Metanephros (tissue), 2 donors: ENCODE results near the gene EIF4E. TPM values are rescaled to one million over a fixed set of nuclear protein-coding genes. Genes with fewer than 3 reads are reported as not detected.

Experiments used
- small RNA-seq: library from RNA; depleted of rRNA; stranded (forward); fragments of <200 nt; gene quantifications from one replicate; pipeline ENCODE3, GENCODE V24; 2014; ENCODE audit warnings: low replicate concordance
- total RNA-seq: library from RNA; depleted of rRNA; stranded (reverse); fragments of >200 nt; gene quantifications from one replicate; pipeline ENCODE4 v1.2.3, GENCODE V29; 2014

The EIF4E gene
- total RNA-seq, result 97.7 TPM

DNA sequence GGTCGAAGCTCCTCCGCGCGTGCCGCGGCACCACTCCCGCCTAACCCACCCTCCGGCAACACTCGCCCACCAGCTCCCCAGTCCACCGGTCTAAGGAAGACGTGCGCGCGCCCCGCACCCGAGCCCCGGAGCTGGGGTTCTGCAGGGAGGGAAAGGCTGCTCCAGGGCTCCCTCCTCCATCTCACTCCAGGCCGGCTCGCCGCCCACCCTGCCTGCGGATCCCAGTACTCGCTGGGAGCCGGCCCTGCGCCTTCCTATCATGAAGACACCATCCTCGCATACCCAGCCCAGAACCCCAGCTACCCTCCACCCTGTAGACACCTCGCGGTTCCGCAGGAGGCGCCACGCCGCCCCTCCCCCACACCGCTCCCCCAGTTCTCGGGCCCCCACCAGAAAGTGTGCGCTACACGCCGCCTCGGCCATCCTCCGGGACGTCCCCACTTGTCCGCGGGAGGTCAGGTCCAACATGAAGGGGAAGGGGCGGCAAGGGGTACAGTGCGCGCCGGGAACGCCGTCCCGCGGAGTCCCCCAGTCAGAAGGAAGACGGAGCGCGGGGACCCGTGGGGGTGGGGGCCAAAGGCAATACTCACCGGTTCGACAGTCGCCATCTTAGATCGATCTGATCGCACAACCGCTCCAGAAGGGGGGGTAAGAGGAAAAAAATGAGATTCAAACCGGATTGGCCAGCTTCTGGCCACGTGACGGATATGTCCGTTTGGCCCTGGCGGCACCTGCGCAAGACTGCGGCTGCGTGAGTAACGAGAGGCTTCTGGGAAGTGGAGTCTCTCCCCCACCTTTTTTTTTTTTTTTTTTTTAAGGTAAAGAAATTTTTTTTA lies at the start of gene EIF4E:
Gene EIF4E, minus strand, starts transcription at position 629 of the 836 bp plus-strand sequence. Its CDS starts 21 bp downstream, at position 608.

Small RNA genes lying within 50 kb of the gene (small RNA-seq; reads per million reads assigned to genes)
- gene RNU7-149P (not detected), gene TBCAP3 (not detected)

Other genes starting within 250 kb of the EIF4E start
- gene METAP1, start 66.6 kb upstream of the EIF4E start, total RNA-seq, result 35.4 TPM
- 108 TPM for gene ADH5, start 159.7 kb upstream of the EIF4E start, total RNA-seq
- 1.1 TPM for gene ADH4, start 215.2 kb upstream of the EIF4E start, total RNA-seq